Epithelial cell of esophagus (primary cell): ENCODE results near the gene C16orf82.

Experiments
- DNase-seq: peaks from one replicate; pipeline ENCODE4 v3.0.0; 2010; ENCODE audit warnings: low read depth
- H3K4me3 ChIP-seq: 2 replicates; pipeline ENCODE4 v1.5.1; 2011; ENCODE audit warnings: mild to moderate bottlenecking, low read length, control low read depth
- TF ChIP-seq, protein P1 (sequence below): IDR thresholded peaks from 2 replicates; pipeline ENCODE4 v1.5.1; 2011; ENCODE audit warnings: low read depth, mild to moderate bottlenecking, low read length, control low read depth, inconsistent platforms; ENCODE audit not compliant: insufficient read depth; ENCODE audit errors: missing control alignments

The C16orf82 gene

DNA sequence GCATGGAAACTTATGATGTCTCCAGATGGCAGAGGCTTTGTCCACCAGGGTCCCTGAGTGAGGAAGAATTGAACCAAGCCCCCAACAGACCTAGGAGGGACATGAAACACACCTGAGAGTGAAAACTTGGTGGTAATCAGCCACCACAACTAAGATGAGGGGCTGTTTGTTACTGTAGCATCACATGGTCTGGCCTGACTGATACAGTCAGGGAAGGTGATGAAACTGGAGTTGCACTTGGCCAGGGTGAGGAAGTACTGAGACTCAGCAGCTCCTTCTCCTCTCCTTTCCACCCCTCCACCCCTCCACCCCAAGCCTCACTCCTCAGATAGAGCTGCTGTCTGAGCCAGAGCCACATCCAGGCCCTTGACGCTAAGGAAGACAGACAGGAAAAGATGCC lies 37.2 kb downstream of the C16orf82 start:
- TF ChIP-seq, protein P1, sequence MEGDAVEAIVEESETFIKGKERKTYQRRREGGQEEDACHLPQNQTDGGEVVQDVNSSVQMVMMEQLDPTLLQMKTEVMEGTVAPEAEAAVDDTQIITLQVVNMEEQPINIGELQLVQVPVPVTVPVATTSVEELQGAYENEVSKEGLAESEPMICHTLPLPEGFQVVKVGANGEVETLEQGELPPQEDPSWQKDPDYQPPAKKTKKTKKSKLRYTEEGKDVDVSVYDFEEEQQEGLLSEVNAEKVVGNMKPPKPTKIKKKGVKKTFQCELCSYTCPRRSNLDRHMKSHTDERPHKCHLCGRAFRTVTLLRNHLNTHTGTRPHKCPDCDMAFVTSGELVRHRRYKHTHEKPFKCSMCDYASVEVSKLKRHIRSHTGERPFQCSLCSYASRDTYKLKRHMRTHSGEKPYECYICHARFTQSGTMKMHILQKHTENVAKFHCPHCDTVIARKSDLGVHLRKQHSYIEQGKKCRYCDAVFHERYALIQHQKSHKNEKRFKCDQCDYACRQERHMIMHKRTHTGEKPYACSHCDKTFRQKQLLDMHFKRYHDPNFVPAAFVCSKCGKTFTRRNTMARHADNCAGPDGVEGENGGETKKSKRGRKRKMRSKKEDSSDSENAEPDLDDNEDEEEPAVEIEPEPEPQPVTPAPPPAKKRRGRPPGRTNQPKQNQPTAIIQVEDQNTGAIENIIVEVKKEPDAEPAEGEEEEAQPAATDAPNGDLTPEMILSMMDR: no peak
- no peak for DNase-seq
- H3K4me3 ChIP-seq: no peak overlapping the region

DNA sequence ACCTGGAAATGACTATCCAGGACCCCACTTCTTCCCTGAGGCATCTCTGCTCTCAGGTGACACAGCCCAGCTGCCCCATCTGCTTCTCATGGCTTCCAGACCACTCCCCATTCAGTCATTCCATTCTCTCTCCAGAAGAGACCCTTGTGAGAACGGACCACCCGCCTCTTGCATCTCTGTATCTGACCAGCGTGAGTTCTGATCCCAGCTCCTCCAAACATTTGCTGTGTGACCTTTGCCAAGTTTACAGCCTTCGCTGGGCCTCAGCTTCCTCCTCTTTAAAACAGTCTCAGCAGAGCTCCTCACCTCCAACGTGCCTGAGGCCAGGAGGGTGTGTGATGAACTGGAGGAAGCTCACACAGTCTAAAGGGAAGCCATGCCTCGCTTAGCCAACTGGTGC lies 39.6 kb downstream of the C16orf82 start:
- DNase-seq: no peak
- no peak overlapping the region for H3K4me3 ChIP-seq
- TF ChIP-seq, protein P1: no peak

DNA sequence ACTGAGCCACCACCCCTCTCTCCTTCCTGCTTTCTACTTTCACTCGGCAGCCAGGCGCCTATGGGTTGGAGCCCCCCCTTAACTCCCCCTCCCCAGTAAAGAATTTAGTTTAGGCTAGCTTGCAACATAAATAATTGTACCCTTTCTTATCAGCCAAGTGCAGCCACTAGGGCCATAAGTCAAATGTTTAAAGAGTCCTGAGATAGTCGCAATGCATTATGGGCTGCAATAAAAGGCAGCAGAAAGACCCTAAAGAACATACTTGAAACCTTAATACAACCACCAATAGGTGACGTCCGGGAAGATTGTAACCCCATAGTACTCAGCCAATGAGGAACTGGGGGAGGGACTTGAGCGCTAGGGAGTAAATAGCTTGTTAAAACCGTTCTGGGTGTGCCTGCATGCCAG lies 40.5 kb downstream of the C16orf82 start:
- DNase-seq: no peak

DNA sequence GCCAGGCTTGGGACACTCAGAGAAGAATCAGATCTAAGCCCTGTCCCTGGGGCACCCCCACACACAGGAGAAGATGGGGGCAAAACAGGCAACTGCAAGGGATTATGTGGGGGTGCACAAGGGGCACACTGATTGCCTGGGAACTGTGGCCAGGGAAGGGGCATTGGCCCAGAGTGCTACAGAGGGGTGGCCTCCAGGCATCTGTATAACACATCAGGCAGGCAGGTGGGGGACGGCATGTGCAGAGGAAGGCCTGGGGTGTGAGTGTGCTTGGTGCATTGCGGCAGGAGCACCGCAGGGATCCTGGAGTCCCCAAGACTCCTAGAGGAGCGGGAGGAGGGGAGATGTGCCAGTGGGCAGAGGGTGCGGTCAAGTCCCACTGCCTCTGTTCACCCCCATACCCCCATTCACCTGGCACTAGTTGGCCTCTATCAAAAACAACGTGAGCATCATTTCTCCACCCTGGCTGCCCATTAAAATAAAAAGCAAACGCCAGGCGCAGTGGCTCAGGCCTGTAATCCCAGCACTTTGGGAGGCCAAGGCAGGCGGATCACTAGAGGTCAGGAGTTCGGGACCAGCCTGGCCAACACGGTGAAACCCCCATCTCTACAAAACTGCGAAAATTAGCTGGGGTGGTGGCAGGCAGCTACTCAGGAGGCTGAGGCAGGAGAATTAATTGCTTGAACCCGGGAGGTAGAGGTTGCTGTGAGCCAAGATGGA lies 41.5 kb downstream of the C16orf82 start:
- no peak overlapping the region for H3K4me3 ChIP-seq
- TF ChIP-seq, protein P1: no peak
- DNase-seq: no peak

More for the DNA sequence above, 40.5 kb downstream of the C16orf82 start:
- TF ChIP-seq, protein P1: no peak
- H3K4me3 ChIP-seq: no peak overlapping the region

DNA sequence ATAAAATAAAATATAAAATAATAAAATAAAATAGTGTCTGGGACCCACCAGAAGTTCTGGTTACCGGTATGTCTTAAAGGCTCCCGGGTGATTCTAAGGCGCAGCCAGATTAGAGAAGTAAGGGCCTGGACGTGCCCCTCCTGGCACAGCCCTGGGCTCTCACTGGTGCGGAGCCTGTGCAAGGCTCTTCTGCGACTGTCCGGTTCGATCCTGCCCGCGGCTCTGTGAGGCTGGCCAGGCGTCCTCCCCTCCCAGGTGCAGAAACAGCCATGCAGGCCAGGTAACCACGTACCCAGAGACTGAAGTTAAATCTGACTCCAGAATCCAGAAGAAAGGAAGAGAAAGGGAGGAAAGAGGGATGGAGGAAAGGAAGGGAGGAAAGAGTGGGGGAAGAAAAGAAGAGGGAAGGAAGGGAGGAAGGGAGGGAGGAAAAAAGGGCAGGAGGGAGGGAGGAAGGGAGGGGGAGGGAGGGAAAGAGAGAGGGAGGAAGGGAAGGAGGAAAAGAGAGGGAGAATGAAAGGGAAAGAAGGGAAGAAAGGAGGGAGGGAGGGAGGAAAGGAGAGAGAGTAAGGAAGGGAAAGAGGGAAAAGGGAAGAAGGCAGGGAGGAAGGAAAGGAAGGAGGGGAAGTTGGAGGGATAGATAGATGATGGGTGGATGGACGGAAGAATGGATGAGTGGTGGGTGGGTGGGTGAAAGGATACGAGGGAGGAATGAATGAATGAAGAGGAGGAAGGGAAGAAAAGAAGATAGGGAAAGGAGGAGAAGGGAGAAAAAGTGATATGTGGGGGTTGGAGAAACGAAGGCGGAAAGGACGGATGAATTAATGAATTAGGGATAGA lies 42.3 kb downstream of the C16orf82 start:
- TF ChIP-seq, protein P1: no peak
- no peak overlapping the region for H3K4me3 ChIP-seq
- no peak for DNase-seq

DNA sequence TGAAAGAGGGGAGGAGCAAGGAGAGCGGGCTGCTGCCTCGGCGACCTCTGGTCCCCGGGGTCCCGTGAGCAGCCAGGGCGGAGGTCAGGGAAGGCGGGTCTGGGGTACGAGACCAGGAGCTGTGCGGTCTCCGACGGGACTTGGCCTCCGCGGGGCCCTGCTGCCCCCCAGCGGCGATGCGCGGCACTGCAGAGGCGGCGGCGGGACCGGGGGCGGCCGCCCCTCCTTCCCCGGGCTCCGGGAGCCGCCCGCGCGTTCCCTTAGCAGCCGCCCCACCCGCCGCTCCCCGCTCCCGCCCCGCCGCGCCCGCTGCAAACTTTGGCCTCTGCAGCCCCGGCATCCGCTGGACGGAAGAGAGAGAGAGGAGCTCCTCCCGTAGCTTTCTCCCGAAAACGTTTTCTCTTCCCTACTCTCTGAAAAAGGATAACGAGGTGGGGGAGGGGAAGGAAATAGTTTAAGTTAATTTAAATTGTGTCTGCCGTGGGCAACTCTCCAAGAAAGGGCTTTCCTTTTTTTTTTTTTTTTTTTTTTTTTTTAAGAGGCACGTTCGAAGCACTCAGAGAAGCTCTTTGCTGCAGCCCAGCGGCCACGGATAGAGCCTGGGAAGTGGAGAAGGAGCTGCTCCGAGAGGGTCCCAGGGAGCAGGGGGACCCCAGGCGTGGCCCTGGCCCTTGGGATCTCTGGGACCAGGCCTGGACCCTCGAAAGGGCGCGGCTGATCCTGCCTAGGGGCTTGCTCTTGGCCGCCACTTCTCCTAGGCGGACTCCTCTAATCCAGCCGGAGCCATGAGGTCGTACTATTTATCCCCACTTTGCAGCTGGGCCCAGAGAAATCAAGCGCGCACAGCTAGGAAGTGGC lies 43.2 kb downstream of the C16orf82 start:
- DNase-seq: peak; percentile 32
- TF ChIP-seq, protein P1: peak; percentile 53
- H3K4me3 ChIP-seq: no peak overlapping the region
